Activated CD4-positive, alpha-beta T cell treated with anti-CD3 and anti-CD28 coated beads, Interleukin-2, amount 10 ng/mL, durations not matched to agents 7 days and 5 days (primary cell): ENCODE data around the gene HOOK1. TPM values are rescaled to one million over a fixed set of nuclear protein-coding genes. Genes with fewer than 3 reads are reported as not detected.

Source experiments
- CTCF ChIA-PET: fragments of 350-600 bp; sonication (Branson Sonifier 250); formaldehyde crosslinking; loops from one replicate; lab custom pipeline; 2021; ENCODE audit warnings: antibody characterized with exemption; lab: Charles Lee
- POLR2A ChIA-PET: fragments of 350-600 bp; sonication (Branson Sonifier 250); formaldehyde crosslinking; loops from one replicate; lab custom pipeline; 2021; ENCODE audit warnings: antibody characterized with exemption; lab: Charles Lee
- DNase-seq: peaks from one replicate; pipeline ENCODE4 v3.0.0-alpha.2; 2020
- H3K27ac Mint-ChIP-seq: one replicate; pipeline ENCODE4 v1.8.0; 2021; ENCODE audit warnings: mild to moderate bottlenecking, moderate library complexity, mixed read lengths
- H3K27me3 Mint-ChIP-seq: one replicate; pipeline ENCODE4 v1.8.0; 2021; ENCODE audit warnings: mixed read lengths
- H3K36me3 Mint-ChIP-seq: one replicate; pipeline ENCODE4 v1.8.0; 2021; ENCODE audit warnings: low read depth, mixed read lengths
- H3K4me1 Mint-ChIP-seq: one replicate; pipeline ENCODE4 v1.8.0; 2021; ENCODE audit warnings: mixed read lengths
- H3K4me3 Mint-ChIP-seq: one replicate; pipeline ENCODE4 v1.8.0; 2021; ENCODE audit warnings: mild to moderate bottlenecking, moderate library complexity, mixed read lengths
- H3K9me3 Mint-ChIP-seq: one replicate; pipeline ENCODE4 v1.8.0; 2021; ENCODE audit warnings: mixed read lengths
- total RNA-seq, 2 experiments: library from RNA; stranded (reverse); gene quantifications; one replicate each; pipeline ENCODE4 v1.2.3, GENCODE V29; 2021

HOOK1 gene
- 1 to 10 TPM; 7.7 to 8.0 TPM for total RNA-seq

DNA sequence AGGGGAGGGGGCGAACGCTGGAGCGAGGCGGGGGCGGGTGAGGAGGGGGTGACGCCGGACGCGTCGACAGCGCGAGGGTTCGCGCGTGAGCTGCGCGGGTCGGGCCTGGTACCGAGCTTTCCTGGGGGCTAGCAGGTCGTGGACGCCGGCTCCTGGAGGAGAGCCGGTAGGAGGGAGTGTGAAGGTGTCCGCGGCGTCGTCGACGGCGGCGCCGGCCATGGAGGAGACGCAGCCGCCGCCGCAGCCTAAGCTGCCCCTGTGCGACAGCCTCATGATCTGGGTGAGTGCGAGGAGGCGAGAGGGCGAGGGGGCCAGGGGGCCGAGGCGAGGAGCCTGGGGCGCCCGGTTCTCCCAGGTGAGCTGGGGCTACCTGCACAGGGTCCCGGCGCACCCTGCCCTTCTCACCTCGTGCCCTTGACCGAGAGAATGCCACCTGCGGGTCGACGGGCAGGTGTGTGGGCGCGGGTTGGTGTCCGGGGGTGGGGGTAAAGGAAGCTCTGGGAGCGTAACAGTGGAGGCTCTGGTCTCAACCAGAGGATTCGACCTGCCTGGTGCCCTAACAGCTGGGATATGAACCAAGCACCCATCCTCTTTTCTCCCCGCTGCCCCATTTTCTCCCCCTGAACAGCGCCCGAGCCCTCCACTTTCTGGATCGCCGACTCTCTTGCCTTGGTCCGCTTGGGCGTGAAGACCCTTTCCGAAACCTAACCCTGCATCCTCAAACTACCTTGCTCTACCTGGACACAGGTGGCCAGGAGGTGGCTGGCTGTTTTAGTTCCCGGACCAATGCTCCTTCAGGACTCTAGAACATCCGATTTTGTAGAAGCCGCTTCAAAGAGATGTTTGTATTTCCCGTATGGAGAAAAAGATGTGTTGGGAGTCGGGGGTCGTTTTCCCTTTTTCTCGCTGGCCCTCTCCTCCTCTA, at the start of gene HOOK1:
Gene HOOK1 (plus strand): TSS at position 49 of the 925 bp plus-strand sequence. CDS start 169 bp downstream, at position 218.
- Mint-ChIP-seq H3K4me1 (peaks cover 9% of the 10 kb centered on the region), H3K36me3 (no peaks in the 10 kb centered on the region), H3K9me3 (no peaks in the 10 kb centered on the region), H3K27me3 (peaks cover 15% of the 10 kb centered on the region), H3K27ac (peak within 1 kb of the TSS; percentile 85), H3K4me3 (no peak within 1 kb of the TSS)
- no peak for DNase-seq
- CTCF ChIA-PET: interaction anchor here (1.2 to 1.4 kb wide), 2 partner anchors 9 to 11 kb away, joined by 3 to 4 read pairs; no protein-coding TSS in a partner anchor
- POLR2A ChIA-PET: no interaction called here

DNA sequence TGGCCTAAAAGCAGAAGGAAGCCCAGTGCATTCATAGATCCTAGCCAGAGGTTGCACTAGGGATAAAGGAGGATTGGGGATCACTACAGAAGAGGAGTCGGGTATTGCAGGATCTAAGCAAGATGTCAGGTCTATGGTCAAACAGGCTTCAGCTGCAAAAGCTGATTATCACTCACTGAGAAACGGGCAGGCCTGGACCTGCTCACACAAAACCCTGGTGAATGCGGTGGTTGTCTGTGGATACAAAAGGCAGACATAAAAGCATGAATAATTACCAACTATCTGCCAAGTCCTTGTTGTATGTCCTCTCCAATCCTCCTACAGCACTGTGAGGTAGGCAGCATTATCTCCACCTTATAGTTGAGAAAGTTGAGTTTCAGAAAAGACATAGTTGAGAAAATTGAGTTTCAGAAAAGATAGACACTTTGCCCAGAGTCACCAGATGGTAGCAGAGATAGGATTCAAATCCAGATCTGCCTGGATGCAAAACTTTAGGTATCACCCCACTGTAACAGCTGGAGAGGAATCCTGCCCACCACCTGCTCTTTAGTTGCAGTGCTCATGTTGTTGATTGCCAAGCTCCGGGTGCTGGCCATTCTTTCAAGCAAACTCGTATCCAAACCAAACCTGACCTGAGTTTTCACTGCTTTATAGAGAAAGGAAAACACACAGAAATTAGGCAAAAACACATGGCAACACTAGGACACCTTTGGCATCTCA, 49.6 kb upstream of the HOOK1 start:
- Mint-ChIP-seq H3K27me3 (no peaks in the 10 kb centered on the region), H3K9me3 (no peaks in the 10 kb centered on the region), H3K4me1 (peaks cover 2% of the 10 kb centered on the region), H3K27ac (no peak overlapping the region), H3K36me3 (no peaks in the 10 kb centered on the region), H3K4me3 (no peak overlapping the region)
- no peak for DNase-seq
- POLR2A ChIA-PET: no interaction called here
- CTCF ChIA-PET: interaction anchor here (0.6 kb wide), 1 partner anchor 729 kb away, joined by 3 read pairs; no protein-coding TSS in a partner anchor

DNA sequence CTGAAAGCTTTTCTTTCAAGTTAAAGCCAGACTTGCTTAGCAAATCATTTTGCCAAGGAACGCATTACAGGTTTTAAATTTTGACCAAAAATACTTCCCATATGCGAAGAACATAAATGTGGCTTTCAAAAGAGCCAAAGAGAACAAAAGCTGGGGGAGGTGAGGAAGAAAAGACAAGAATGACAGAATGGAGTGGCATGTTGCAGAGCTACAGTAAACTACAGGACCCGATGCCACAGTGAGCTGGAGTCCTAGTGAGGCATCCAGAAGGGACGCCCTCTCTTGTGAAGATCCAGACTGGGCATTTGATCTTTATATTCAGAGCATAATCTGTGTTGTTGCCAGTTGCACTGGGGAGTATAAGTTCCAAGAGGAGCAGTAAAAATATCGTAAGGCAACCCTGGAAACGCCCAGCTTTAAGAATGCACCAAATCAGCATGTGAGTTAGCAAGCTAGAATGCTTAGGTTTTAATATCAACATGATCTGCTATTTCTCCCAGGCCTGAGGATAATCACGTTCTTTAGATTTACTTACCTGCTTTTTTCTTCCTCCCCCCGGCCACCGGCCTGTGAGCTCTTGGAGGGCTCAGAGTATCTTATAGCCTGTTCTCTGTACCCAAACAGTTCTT, 48.4 kb upstream of the HOOK1 start:
- no peak for DNase-seq
- no peaks in the 10 kb centered on the region for H3K9me3 Mint-ChIP-seq
- H3K27me3 Mint-ChIP-seq: no peaks in the 10 kb centered on the region
- no peak overlapping the region for H3K27ac Mint-ChIP-seq
- no peak overlapping the region for H3K4me3 Mint-ChIP-seq
- POLR2A ChIA-PET: no interaction called here
- H3K4me1 Mint-ChIP-seq: peaks cover 2% of the 10 kb centered on the region
- CTCF ChIA-PET: interaction anchor here (0.5 to 0.6 kb wide), 3 partner anchors 731 to 1025 kb away, joined by 3 read pairs; no protein-coding TSS in a partner anchor
- H3K36me3 Mint-ChIP-seq: no peaks in the 10 kb centered on the region

DNA sequence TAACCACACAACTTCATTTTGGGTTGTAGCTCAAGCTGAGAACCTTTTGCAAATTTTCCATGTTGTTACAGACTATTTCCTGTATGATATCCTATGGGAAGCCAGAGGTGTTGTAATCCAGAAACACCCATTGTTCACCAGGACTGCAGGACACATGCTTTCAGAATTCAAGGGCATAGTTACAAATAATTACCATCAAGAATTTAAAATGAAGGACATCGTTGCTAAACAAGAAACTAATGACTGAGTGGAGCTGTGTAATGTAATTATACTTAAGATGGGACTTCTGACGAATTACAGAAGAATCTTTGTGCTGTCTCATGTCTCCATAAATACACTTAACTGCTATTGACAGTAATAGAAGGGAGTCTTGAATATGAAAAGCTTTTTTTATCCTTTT, 47.6 kb upstream of the HOOK1 start:
- no peak for DNase-seq
- POLR2A ChIA-PET: no interaction called here
- Mint-ChIP-seq H3K4me1 (peaks cover 2% of the 10 kb centered on the region), H3K27ac (no peak overlapping the region), H3K27me3 (no peaks in the 10 kb centered on the region), H3K4me3 (no peak overlapping the region), H3K36me3 (no peaks in the 10 kb centered on the region), H3K9me3 (no peaks in the 10 kb centered on the region)
- CTCF ChIA-PET: no interaction called here

DNA sequence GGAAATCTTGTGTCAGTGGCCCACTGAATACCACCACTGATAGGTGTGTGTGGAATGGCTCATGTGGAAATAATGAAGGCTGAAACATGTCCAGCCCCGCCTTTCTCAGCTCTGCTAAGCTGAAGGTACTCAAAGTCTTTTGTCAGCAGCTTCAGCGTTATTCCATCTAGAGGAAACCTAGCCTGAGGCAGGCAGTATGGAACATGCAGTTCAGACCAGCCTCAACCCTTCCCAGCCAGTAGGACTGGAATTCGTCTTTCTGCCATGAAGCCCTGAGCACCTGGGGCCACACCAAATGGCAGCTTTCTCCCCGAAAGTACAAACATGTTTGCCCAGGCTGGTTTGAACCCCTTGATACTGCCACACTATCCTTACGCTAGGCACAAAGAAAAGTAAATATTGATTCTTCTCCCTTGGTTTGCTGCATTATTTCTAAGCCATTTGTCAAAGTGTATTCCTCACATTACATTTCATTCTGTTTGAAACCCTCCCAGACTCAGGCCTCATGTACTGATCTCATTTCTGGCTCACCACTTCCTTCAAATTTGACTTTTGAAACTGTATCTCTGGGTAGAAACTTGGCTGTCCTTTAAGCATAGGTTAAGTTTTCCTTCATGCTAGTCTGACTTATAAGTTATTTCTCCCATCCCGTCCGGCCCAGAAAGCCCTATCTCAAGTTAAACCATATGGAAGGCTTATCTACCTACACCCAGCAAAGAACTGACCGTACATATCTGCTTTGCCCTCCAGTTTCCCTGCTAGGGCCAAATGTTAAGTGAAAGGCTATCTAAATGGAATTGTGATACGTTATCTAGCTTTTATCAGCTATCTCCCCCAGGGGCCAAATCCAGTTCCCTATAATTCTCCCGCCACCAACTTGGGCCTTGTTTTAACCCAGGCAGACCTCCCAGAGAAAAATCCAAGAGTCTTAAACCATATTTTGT, 45.7 kb upstream of the HOOK1 start:
- Mint-ChIP-seq H3K9me3 (no peaks in the 10 kb centered on the region), H3K27me3 (no peaks in the 10 kb centered on the region), H3K4me3 (no peak overlapping the region), H3K36me3 (no peaks in the 10 kb centered on the region), H3K27ac (no peak overlapping the region), H3K4me1 (peaks cover 2% of the 10 kb centered on the region)
- no peak for DNase-seq
- ChIA-PET CTCF (interaction anchor here (1.8 kb wide), 1 partner anchor 10 kb away, joined by 5 read pairs; no protein-coding TSS in a partner anchor), POLR2A (no interaction called here)

DNA sequence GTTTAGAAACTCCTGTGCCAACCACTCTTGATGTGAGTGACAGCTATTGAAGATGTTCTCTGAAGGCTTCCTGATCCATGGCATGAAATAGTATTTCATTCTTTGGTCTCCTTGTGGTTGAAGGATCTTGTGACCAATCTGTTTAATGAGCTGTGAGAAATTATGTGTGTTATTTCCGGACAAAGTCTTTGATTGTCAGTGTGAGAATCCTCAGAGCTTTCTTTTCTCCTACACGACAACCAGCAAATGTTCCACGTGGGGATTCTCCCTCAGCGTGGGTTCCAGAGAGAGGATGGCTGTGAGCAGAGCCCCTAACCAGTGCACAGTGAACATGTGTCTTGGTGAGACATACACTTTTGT, 45.0 kb upstream of the HOOK1 start:
- Mint-ChIP-seq H3K36me3 (no peaks in the 10 kb centered on the region), H3K9me3 (no peaks in the 10 kb centered on the region), H3K4me1 (peaks cover 2% of the 10 kb centered on the region), H3K27me3 (no peaks in the 10 kb centered on the region), H3K27ac (no peak overlapping the region), H3K4me3 (no peak overlapping the region)
- ChIA-PET CTCF (no interaction called here), POLR2A (no interaction called here)
- DNase-seq: no peak

DNA sequence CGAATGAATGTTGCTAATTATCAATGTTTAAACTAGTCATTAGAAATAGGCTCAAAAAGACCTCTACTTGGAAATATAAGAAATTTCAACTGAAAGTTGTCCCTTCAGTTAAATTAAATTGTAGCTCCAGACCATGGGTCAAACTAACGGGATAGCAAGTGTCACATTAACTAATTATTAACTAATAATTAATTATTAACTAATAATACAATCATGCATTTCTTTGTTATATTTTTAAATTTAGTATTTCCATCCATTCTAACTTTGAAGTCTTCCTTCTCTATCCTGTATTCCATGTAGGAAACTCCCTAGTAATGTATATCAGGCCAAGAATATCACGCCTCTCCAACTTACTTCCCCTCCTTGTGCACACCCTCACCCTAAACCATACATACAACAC, 43.4 kb upstream of the HOOK1 start:
- CTCF ChIA-PET: interaction anchor here (1.2 to 1.9 kb wide), 2 partner anchors 9 to 12 kb away, joined by 3 to 5 read pairs; no protein-coding TSS in a partner anchor
- H3K4me1 Mint-ChIP-seq: peaks cover 2% of the 10 kb centered on the region
- no peaks in the 10 kb centered on the region for H3K27me3 Mint-ChIP-seq
- H3K27ac Mint-ChIP-seq: no peak overlapping the region
- H3K9me3 Mint-ChIP-seq: no peaks in the 10 kb centered on the region
- no peak overlapping the region for H3K4me3 Mint-ChIP-seq
- H3K36me3 Mint-ChIP-seq: no peaks in the 10 kb centered on the region
- DNase-seq: no peak
- POLR2A ChIA-PET: no interaction called here

DNA sequence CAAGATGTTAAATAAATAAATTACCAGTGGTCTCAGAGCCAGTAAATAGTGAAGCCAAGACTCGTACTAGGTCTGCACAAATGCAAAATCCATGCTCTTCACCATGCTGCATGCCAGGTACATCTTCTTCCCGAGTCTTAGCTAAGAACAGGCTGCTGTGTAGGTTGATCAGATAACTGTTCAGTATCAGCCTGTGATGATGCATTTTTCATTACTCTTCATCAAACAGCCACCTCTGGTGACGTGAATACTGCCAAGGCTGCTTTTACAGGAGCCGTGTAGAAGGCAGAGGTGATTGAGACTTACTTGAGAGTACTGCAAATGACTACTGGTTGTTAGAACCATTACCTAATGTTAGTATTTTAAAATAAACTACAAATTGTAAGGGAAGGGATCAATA, 39.3 kb upstream of the HOOK1 start:
- Mint-ChIP-seq H3K36me3 (no peaks in the 10 kb centered on the region), H3K4me3 (no peak overlapping the region), H3K9me3 (no peaks in the 10 kb centered on the region), H3K27ac (no peak overlapping the region), H3K4me1 (no peaks in the 10 kb centered on the region), H3K27me3 (no peaks in the 10 kb centered on the region)
- no peak for DNase-seq
- ChIA-PET POLR2A (no interaction called here), CTCF (no interaction called here)

DNA sequence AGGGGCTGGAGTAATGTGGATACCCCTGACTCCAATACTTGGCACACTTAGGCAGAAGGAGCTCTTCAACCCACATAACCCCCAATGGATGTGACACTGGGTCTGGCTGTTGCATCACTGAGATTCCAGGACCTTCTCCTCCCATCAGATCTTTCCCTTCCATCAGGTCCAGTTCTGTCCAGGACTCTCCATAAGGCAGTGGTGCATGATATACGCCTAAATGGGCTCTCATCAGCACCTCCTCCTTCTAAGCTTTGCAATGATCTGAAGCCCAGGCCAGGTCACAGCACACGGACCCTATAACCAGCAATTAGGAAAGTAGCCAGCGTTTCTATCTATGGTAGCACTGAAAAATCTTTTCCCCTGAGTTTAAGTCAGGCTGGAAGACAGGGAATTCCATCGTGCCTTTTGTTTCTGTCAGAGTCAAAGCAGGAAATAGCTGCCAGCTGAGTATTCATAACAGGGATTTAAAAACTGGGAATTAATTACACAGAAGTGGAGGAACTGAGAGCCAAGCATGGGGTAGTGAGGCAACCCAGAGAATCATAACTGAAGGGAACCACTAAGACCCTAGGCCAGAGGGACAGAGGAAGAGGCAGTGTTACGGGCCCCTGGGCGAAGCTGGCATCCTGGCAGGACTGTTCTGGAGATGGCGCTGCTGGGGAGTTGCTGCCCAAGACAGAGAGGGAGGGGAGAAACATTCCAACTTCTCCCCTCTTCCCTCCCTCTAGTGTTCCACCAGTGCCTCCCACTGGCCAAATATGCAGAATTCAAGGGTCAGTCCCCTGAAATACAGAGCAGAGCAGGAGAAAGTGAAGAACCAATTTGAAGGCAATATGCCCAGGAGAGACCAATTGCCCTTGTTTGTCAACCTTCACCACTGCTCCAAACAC, 37.5 kb upstream of the HOOK1 start:
- Mint-ChIP-seq H3K4me3 (no peak overlapping the region), H3K27ac (no peak overlapping the region), H3K9me3 (no peaks in the 10 kb centered on the region), H3K4me1 (no peaks in the 10 kb centered on the region), H3K36me3 (no peaks in the 10 kb centered on the region), H3K27me3 (no peaks in the 10 kb centered on the region)
- DNase-seq: no peak
- ChIA-PET POLR2A (no interaction called here), CTCF (no interaction called here)

DNA sequence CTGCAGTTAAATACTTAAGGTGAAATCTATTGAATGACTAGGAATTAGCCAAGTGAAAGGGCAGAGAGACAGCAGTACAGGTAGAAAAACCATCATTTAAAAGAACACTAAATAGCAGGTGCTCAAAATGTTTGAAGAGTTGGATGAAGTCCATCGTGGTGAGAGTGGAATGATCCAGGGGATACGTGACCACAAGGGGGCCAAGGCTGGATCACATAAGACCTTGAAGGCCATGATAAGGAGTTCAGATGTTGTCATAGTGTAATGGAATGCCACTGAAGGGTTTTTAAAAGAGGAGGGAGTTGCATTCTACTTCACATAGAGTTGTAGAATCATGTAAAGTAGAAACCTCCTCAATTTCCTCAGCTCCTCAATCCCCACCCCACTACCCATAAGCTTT, 34.8 kb upstream of the HOOK1 start:
- DNase-seq: no peak
- ChIA-PET CTCF (interaction anchor here (1.0 kb wide), 1 partner anchor 8 kb away, joined by 3 read pairs; no protein-coding TSS in a partner anchor), POLR2A (no interaction called here)
- Mint-ChIP-seq H3K4me1 (no peaks in the 10 kb centered on the region), H3K27ac (no peak overlapping the region), H3K4me3 (no peak overlapping the region), H3K9me3 (no peaks in the 10 kb centered on the region), H3K36me3 (no peaks in the 10 kb centered on the region), H3K27me3 (no peaks in the 10 kb centered on the region)

DNA sequence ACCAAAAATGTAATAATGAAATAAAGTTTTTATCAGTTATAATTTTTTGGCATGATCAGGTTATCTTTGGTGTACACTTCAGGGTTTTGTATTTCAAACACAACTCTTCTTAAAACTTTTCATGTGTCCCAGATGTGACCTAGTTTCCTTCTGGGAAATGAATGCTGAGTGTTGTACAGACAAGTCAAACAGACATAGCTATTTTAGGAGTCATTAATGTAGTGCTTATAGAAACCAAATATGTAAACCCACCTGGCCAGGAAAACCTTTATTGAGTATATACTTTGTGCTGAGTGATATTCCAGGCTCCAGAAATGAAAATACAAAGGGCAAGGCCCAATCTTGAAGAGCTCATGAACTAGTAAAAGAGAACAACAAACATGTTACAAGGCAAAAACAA, 25.9 kb upstream of the HOOK1 start:
- Mint-ChIP-seq H3K9me3 (peaks cover 10% of the 10 kb centered on the region), H3K27me3 (peaks cover 4% of the 10 kb centered on the region), H3K4me1 (peaks cover 6% of the 10 kb centered on the region), H3K4me3 (no peak overlapping the region), H3K27ac (no peak overlapping the region), H3K36me3 (peaks cover 2% of the 10 kb centered on the region)
- CTCF ChIA-PET: no interaction called here
- no peak for DNase-seq
- POLR2A ChIA-PET: no interaction called here
